Spleen (tissue), 11 donors: Measurements from ENCODE around the gene IRAK1. TPM values are rescaled to one million over a fixed set of nuclear protein-coding genes. Genes with fewer than 3 reads are reported as not detected.

Experiments used
- DNase-seq: peaks from one replicate; pipeline ENCODE4 v3.0.0-alpha.2; 2020
- H3K27ac ChIP-seq, 8 donors: fragments of 200-600 bp; sonication (generic) in 7 of 8; 1 replicate in 4 of 8; 2 replicates in 4 of 8; pipeline versions ENCODE4 v1.5.0 to v1.8.0; 2016 to 2021; ENCODE audit warnings: inconsistent platforms in 4 of 8, mild to moderate bottlenecking in 4 of 8, moderate library complexity in 1 of 8
- H3K27me3 ChIP-seq, 7 donors: fragments of 200-600 bp; sonication (generic) in 6 of 7; replicated peaks in 1 of 7; 1 replicate in 4 of 7; 2 replicates in 3 of 7; pipeline versions ENCODE4 v1.5.0 to v1.8.0; 2016 to 2021; ENCODE audit warnings: inconsistent platforms in 3 of 7, mild to moderate bottlenecking in 1 of 7
- H3K36me3 ChIP-seq, 6 donors: fragments of 200-600 bp; sonication (generic) in 5 of 6; 1 replicate in 4 of 6; 2 replicates in 2 of 6; pipeline versions ENCODE4 v1.5.0 to v1.8.0; 2016 to 2021; ENCODE audit warnings: inconsistent platforms in 2 of 6
- H3K4me1 ChIP-seq, 6 donors: fragments of 200-600 bp; sonication (generic) in 5 of 6; 1 replicate in 3 of 6; 2 replicates in 3 of 6; pipeline versions ENCODE4 v1.5.0 to v1.8.0; 2016 to 2021; ENCODE audit warnings: inconsistent platforms in 3 of 6
- H3K4me3 ChIP-seq, 8 donors: fragments of 200-600 bp; sonication (generic) in 7 of 8; 1 replicate in 4 of 8; 2 replicates in 4 of 8; pipeline versions ENCODE4 v1.5.0 to v1.8.0; 2016 to 2021; ENCODE audit warnings: inconsistent platforms in 4 of 8, mild to moderate bottlenecking in 4 of 8, moderate library complexity in 2 of 8
- H3K9me3 ChIP-seq, 8 donors: fragments of 200-600 bp; sonication (generic) in 7 of 8; 1 replicate in 4 of 8; 2 replicates in 4 of 8; pipeline versions ENCODE4 v1.5.0 to v1.8.0; 2016 to 2021; ENCODE audit warnings: inconsistent platforms in 4 of 8
- CTCF ChIP-seq, 11 experiments: fragments of 200-600 bp in 7 of 11; fragments of 450-650 bp in 4 of 11; sonication (generic) in 4 of 11; IDR thresholded peaks in 8 of 11; conservative IDR thresholded peaks in 3 of 11; 1 replicate in 7 of 11; 2 replicates in 4 of 11; pipeline versions ENCODE4 v1.4.0 to v1.8.0; 2016 to 2021; ENCODE audit warnings: antibody characterized with exemption in 11 of 11, inconsistent platforms in 4 of 11, mild to moderate bottlenecking in 1 of 11
- POLR2A ChIP-seq, 3 donors: fragments of 450-650 bp; IDR thresholded peaks; one replicate each; pipeline ENCODE4 v1.5.1; 2017; ENCODE audit warnings: antibody characterized with exemption in 3 of 3, mild to moderate bottlenecking in 1 of 3
- POLR2AphosphoS5 ChIP-seq, 3 donors: sonication (generic); formaldehyde crosslinking; IDR thresholded peaks; one replicate each; pipeline ENCODE4 v1.5.1; 2017; ENCODE audit warnings: antibody characterized with exemption in 3 of 3
- WGBS, 5 donors: extraction: QIAGEN DNeasy Blood & Tissue Kit in 3 of 5; methylation state at CpG; one replicate each; pipeline versions ENCODE4 v1.1.5 to v1.1.7; 2013 to 2018; 5-methylcytosine and 5-hydroxymethylcytosine counted together
- intact Hi-C: fragments of 100-400 bp; cut with DNase I; formaldehyde crosslinking; loops from one replicate; pipeline ENCODE4 v1.15.0; 2023; ENCODE audit warnings: low total_unique reads
- polyA plus RNA-seq, 3 donors: library from polyadenylated mRNA; stranded (reverse); fragments of 200-250 nt; gene quantifications; one replicate each; pipeline ENCODE4 v1.2.1, GENCODE V29; 2013
- total RNA-seq, 7 donors: library from RNA; depleted of rRNA in 3 of 7; stranded (reverse); fragments of >200 nt in 3 of 7; fragmentation: NEBNext Ultra II Directional in 4 of 7; extraction: Animal tissue kit (Norgen Biotek cat#: 25700) in 4 of 7; gene quantifications; one replicate each; pipeline versions ENCODE4 v1.1.0 to v1.2.1, GENCODE V29; 2016 to 2021
- donor health status: healthy with polysubstance abuse.
- donor health status: DM: no; HTN: no; CAD: no; lungs with moderate emphysema.
- donor health status: DM: no; HTN: no; CAD: no.
- donor health status: Bipolar disorder and iron deficiency.
- donor health status: healthy.
- donor health status: DM: no; HTN: no; CAD: no.
- donor health status: DM: yes; HTN: yes; CAD: no.

Gene IRAK1
- total and polyA plus RNA-seq, 10 donors: 46.4 to 118 (median 90.0) TPM

- Histone ChIP-seq H3K4me3 (no peak overlapping the region), H3K9me3 (no peaks in the 10 kb centered on the region), H3K27ac (peak overlapping the region in 7 of 8 donors; percentile 5 to 77 (median 57)), H3K27me3 (peaks cover 0 to 7% (median 0%) of the 10 kb centered on the region in 7 donors), H3K36me3 (peaks cover 0 to 56% (median 8%) of the 10 kb centered on the region in 6 donors), H3K4me1 (peaks cover 0 to 78% (median 17%) of the 10 kb centered on the region in 6 donors)
- 71 to 80% (median 74%) methylated on average over 11 to 18 of the region's 18 CpGs for WGBS, 5 donors
- DNase-seq: no peak
- TF ChIP-seq POLR2A (IDR thresholded peaks at IDR 0.05) (no peak), POLR2AphosphoS5 (IDR thresholded peaks at IDR 0.05) (peak in 1 of 3 donors; percentile 29)
- intact Hi-C loops: no loop called here
These were observed 9.2 kb downstream of the IRAK1 start for GRCh38 chrX:154010330-154011087.

- H3K27ac ChIP-seq: peak overlapping the region in 5 of 8 donors; percentile 42 to 79 (median 66)
- intact Hi-C loops: no loop called here
- WGBS, 5 donors: 58 to 81% (median 71%) methylated on average over 4 of the region's 4 CpGs
- peaks cover 0 to 65% (median 12%) of the 10 kb centered on the region in 6 donors for H3K4me1 ChIP-seq
- peaks cover 0 to 7% (median 0%) of the 10 kb centered on the region in 7 donors for H3K27me3 ChIP-seq
- H3K36me3 ChIP-seq: peaks cover 0 to 37% (median 5%) of the 10 kb centered on the region in 6 donors
- no peak overlapping the region for H3K4me3 ChIP-seq
- TF ChIP-seq POLR2AphosphoS5 (IDR thresholded peaks at IDR 0.05): no peak
- no peak for TF ChIP-seq POLR2A (IDR thresholded peaks at IDR 0.05)
- no peak for TF ChIP-seq CTCF (IDR thresholded peaks at IDR 0.05 in 8 of 11, conservative IDR thresholded peaks at IDR 0.05 in 3 of 11)
- H3K9me3 ChIP-seq: no peaks in the 10 kb centered on the region
- DNase-seq: no peak
These were observed 11.2 kb downstream of the IRAK1 start for GRCh38 chrX:154008521-154008920.

- no peaks in the 10 kb centered on the region for H3K9me3 ChIP-seq
- intact Hi-C loops: no loop called here
- peaks cover 0 to 71% (median 9%) of the 10 kb centered on the region in 6 donors for H3K4me1 ChIP-seq
- H3K36me3 ChIP-seq: peaks cover 0 to 21% (median 1%) of the 10 kb centered on the region in 6 donors
- no peak overlapping the region for H3K4me3 ChIP-seq
- 94 to 98% (median 95%) methylated on average over 6 to 20 of the region's 20 CpGs for WGBS, 5 donors
- TF ChIP-seq CTCF (IDR thresholded peaks at IDR 0.05 in 8 of 11, conservative IDR thresholded peaks at IDR 0.05 in 3 of 11): no peak
- TF ChIP-seq POLR2A (IDR thresholded peaks at IDR 0.05): no peak
- TF ChIP-seq POLR2AphosphoS5 (IDR thresholded peaks at IDR 0.05): peak in 1 of 3 donors; percentile 49
- peaks cover 0 to 12% (median 0%) of the 10 kb centered on the region in 7 donors for H3K27me3 ChIP-seq
- peak overlapping the region in 5 of 8 donors; percentile 42 to 79 (median 66) for H3K27ac ChIP-seq
- no peak for DNase-seq
These were observed 12.8 kb downstream of the IRAK1 start for GRCh38 chrX:154006947-154007346.

- Histone ChIP-seq H3K4me1 (peaks cover 0 to 76% (median 15%) of the 10 kb centered on the region in 6 donors), H3K9me3 (no peaks in the 10 kb centered on the region), H3K27me3 (peaks cover 0 to 12% (median 0%) of the 10 kb centered on the region in 7 donors), H3K4me3 (no peak overlapping the region), H3K27ac (peak overlapping the region in 4 of 8 donors; percentile 77 to 89 (median 85)), H3K36me3 (peaks cover 0 to 4% (median 0%) of the 10 kb centered on the region in 6 donors)
- no peak for TF ChIP-seq POLR2A (IDR thresholded peaks at IDR 0.05)
- no peak for TF ChIP-seq POLR2AphosphoS5 (IDR thresholded peaks at IDR 0.05)
- no peak for TF ChIP-seq CTCF (IDR thresholded peaks at IDR 0.05 in 8 of 11, conservative IDR thresholded peaks at IDR 0.05 in 3 of 11)
- WGBS, 5 donors: 76 to 81% (median 76%) methylated on average over 11 of the region's 11 CpGs
- DNase-seq: no peak
- intact Hi-C loops: no loop called here
These were observed 15.4 kb downstream of the IRAK1 start for GRCh38 chrX:154004315-154004714.
